Muscle layer of colon (tissue), 2 donors: ENCODE data around the gene BSCL2.

Source experiments
- H3K27ac ChIP-seq: one replicate; pipeline ENCODE4 v1.7.0; 2013; ENCODE audit warnings: low read depth, mild to moderate bottlenecking, low read length, moderate library complexity
- H3K27me3 ChIP-seq, 2 donors: one replicate each; pipeline ENCODE4 v1.7.0; 2013; ENCODE audit warnings: low read length in 2 of 2, mild to moderate bottlenecking in 2 of 2; ENCODE audit not compliant: insufficient read depth in 2 of 2, control insufficient read depth in 1 of 2
- H3K36me3 ChIP-seq: one replicate; pipeline ENCODE4 v1.7.0; 2013; ENCODE audit warnings: mild to moderate bottlenecking, low read length; ENCODE audit not compliant: insufficient read depth
- H3K4me1 ChIP-seq: one replicate; pipeline ENCODE4 v1.7.0; 2013; ENCODE audit warnings: mild to moderate bottlenecking, low read length; ENCODE audit not compliant: insufficient read depth
- H3K4me3 ChIP-seq, 2 donors: one replicate each; pipeline ENCODE4 v1.7.0; 2013; ENCODE audit warnings: low read length in 2 of 2, low read depth in 1 of 2, mild to moderate bottlenecking in 1 of 2, moderate library complexity in 1 of 2
- H3K9ac ChIP-seq: one replicate; pipeline ENCODE4 v1.7.0; 2013; ENCODE audit warnings: low read length
- H3K9me3 ChIP-seq: one replicate; pipeline ENCODE4 v1.7.0; 2013; ENCODE audit warnings: mild to moderate bottlenecking, low read length
- donor health status: abdominal sarcoma.
- donor health status: Adenocarcinoma of cecum.

BSCL2 gene

DNA sequence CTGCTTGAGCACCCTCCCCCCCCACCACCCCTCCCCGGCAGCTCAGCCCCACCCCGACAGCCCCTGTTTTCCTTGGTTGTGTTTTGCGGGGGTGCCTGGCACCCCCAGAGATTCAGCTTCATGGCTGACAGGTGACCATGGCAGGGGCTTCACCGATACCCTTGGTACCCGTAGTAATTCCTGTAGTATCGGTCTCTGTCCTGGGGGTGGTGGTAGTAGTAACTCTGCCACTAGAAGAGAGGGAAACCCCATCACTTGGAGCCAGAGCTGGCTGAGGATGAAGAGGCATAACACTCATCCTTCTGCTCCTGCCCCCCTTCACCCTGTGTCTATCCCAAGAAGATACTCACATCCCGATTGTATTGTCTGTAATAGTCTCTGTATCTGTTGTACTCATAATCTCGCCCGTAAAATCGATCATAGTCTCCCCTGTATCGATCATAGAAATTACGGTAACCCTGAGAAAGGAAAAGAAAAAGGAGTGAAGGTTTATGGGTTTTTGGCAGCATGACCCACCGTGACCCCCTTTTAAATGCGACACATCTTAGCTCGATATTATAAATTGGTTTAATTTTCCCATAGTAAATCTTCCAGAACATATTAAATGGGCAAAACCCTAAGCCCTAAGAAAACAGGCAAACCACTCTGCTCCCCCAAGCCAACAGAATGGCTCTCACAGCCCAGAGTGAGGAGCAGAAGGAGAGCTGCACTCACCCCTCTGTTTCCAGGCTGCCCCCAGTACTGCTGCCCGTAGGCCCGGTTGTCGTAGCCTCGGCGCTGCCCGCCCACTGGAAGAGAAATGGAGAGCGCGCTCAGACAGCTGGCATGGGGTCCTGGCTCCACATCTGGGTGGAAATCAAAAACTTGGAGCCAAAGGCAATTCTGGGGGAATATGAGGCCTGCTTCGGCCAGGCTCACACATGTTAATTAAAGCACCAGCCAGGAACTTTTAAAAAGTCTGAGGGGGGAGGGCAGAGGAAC, 8.2 kb upstream of the BSCL2 start:
- Histone ChIP-seq H3K4me3 (no peak overlapping the region), H3K27me3 (no peaks in the 10 kb centered on the region), H3K9me3 (no peaks in the 10 kb centered on the region), H3K4me1 (peaks cover 5% of the 10 kb centered on the region), H3K27ac (no peak overlapping the region), H3K9ac (no peak overlapping the region), H3K36me3 (peaks cover 84% of the 10 kb centered on the region)

DNA sequence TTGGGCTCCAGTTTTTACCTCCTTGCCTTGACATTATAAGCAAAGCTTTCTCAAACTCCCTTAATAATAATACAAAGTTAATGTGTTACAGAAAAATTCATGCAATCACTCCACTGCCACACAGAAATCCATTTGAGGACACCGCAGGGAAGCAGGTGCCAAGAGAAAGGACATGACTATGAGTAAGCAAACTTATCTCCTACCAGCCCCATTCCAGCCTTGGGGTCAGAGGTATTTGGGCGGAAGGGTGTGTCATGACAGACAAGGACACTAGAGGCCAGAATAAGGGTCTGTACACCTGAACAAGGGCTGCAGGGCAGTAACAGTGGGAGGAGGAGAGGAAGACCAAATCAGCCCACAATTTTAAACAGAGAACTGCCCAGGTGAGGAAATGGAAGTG, 6.1 kb upstream of the BSCL2 start:
- H3K9ac ChIP-seq, result no peak overlapping the region
- H3K9me3 ChIP-seq, result no peaks in the 10 kb centered on the region
- H3K27me3 ChIP-seq, result no peaks in the 10 kb centered on the region
- peaks cover 63% of the 10 kb centered on the region for H3K36me3 ChIP-seq
- H3K4me1 ChIP-seq, result peaks cover 20% of the 10 kb centered on the region
- H3K4me3 ChIP-seq, result no peak overlapping the region
- H3K27ac ChIP-seq, result no peak overlapping the region

DNA sequence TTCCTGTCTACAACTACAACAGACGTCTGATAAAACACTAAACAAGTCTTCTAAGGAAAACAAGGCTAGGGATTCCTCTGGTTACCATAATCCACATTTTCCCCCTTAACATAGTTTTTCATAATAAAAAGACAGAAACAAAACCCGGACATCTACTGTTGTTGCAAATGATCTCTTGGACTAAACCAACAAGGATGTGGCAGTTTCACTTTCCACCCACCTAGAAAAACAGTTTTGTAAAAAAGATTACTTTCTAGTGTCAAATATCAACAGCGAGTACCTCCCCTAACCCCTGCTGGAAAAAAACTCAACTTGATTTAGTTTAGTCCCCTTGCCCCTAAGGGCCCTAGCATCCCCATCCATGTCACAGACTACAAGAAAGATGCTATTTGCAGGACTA, 5.6 kb upstream of the BSCL2 start:
- no peaks in the 10 kb centered on the region for H3K27me3 ChIP-seq
- H3K9ac ChIP-seq, result no peak overlapping the region
- H3K4me1 ChIP-seq, result peaks cover 23% of the 10 kb centered on the region
- peaks cover 58% of the 10 kb centered on the region for H3K36me3 ChIP-seq
- no peaks in the 10 kb centered on the region for H3K9me3 ChIP-seq
- no peak overlapping the region for H3K27ac ChIP-seq
- no peak overlapping the region for H3K4me3 ChIP-seq

DNA sequence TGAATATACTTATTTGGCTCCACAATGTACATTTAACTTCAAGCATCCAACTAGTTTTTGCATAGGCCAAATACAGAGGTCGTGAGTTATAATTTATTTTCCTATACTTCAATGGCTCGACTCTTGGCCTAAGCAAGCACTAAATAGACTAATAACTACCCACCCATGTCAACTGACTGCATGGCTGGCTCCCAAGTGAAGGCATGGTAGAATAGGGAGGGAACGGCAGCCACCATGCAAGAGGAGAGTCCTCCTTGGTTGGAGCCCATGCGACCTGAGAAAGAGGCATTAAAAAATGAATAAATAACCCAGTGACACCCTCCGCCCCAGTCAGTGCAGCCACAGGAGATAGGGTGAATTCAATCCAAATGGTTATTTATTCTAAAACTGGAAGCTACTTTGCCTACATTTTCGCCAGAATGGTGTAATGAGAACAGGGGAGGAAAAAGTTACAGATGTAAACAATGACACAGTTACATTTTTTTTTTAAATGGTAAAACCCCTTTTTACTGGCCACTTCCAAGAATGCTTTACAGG, 5.1 kb upstream of the BSCL2 start:
- H3K36me3 ChIP-seq, result peaks cover 53% of the 10 kb centered on the region
- H3K4me1 ChIP-seq, result peaks cover 23% of the 10 kb centered on the region
- no peaks in the 10 kb centered on the region for H3K27me3 ChIP-seq
- no peak overlapping the region for H3K4me3 ChIP-seq
- no peaks in the 10 kb centered on the region for H3K9me3 ChIP-seq
- no peak overlapping the region for H3K9ac ChIP-seq
- H3K27ac ChIP-seq, result no peak overlapping the region

DNA sequence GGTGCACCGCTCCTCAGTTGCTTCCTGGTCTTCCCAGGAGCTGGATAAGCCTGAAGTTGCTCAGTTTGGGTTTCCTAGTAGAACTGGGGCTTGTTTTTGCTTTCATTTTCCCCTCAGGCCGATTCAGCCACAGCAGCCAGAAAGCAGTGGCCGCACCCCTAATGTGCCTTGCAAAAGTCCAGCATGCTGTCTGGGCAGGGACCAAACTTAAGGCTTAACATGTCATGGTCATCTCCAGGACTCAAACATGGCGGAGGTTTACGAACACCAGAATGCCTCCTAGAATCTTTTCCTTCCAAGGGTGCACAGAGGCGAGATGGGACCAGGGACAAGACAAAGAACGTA, 2.7 kb upstream of the BSCL2 start:
- Histone ChIP-seq H3K27me3 (no peaks in the 10 kb centered on the region), H3K4me1 (peaks cover 36% of the 10 kb centered on the region), H3K9ac (peak overlapping the region; percentile 79), H3K4me3 (peak overlapping the region; percentile 51 to 90), H3K27ac (peak overlapping the region; percentile 90), H3K9me3 (no peaks in the 10 kb centered on the region), H3K36me3 (peaks cover 30% of the 10 kb centered on the region)

DNA sequence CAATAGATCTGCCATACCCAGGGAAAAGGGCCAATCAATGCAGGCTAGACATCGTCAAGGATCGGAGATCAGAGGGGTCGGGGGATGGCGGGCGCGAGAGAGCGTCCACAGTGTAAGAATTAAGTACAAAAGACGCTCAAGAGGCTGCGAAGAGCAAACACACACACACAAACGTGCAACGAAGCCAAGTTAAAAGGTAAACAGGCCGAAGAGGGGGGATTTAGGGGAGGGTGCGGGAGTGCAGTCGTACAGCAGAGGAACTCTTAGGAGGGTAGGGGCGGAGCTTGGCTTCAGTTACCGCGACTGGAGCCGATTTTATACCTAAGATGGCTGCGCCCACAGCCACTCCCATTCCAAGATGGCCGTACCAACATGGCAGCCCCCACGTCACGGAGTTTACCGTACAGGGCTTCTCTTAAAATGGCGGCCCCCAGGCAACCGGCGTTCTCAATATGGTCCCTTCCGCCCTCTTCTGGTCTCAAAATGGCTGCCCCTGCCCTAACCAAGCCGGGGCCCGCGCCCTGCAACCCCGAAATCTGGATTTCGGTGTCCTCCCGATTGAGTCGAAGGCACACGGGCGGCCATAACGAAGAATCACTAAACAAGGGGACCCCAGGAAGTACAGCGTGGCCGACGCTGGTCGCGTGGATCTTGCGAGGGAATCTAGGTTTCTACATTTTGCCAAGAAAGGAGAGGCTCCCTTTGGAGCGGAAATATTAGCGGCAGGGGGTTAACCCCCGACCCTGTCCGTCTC, 2.2 kb upstream of the BSCL2 start:
- Histone ChIP-seq H3K36me3 (peaks cover 26% of the 10 kb centered on the region), H3K9ac (peak overlapping the region; percentile 79), H3K4me3 (peak overlapping the region; percentile 51 to 90)

DNA sequence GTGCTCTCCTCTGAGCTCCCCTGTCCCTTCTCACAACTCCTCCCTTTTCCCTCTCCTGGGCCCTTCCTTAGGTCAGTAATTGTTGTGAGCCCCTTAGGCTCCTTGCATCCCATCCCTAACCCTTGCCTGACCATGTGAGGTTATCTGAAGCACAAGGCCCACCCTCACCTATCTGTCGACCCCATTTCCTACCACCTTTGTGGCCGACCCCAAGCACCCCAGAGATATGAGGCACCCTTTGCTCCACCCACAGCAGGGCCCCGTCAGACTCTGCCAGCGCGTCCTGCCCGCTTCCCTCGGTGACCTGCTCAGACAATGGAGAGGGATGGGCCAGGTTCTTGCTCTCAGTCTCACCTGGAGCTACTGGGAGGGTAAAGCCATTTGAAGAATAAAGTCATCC, 1.6 kb upstream of the BSCL2 start:
- Histone ChIP-seq H3K36me3 (peaks cover 21% of the 10 kb centered on the region), H3K4me3 (peak overlapping the region; percentile 51 to 90), H3K27ac (peak overlapping the region; percentile 90), H3K9ac (peak overlapping the region; percentile 79), H3K9me3 (no peaks in the 10 kb centered on the region), H3K27me3 (no peaks in the 10 kb centered on the region), H3K4me1 (peaks cover 37% of the 10 kb centered on the region)

More for the DNA sequence above, 2.2 kb upstream of the BSCL2 start:
- Histone ChIP-seq H3K9me3 (no peaks in the 10 kb centered on the region), H3K27ac (peak overlapping the region; percentile 90), H3K4me1 (peaks cover 37% of the 10 kb centered on the region), H3K27me3 (no peaks in the 10 kb centered on the region)

DNA sequence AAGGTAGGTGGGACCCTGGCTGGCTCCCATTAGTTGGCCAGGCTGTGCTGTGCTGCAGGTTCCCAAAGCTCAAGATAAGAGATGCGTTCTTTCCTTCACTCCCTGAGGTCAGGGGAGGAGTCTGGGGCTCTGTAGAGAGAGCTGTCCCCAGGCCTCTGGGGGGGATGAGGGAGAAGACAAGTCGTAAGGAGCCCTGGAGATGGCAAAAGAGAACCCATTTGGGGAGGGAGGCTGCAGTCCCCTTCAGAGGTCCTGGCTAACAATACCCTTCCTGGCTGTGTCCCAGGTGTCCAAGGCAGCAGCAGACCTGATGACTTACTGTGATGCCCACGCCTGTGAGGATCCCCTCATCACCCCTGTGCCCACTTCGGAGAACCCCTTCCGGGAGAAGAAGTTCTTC, 1.2 kb upstream of the BSCL2 start:
- H3K36me3 ChIP-seq, result peaks cover 17% of the 10 kb centered on the region
- peak overlapping the region; percentile 51 to 90 for H3K4me3 ChIP-seq
- H3K4me1 ChIP-seq, result peaks cover 37% of the 10 kb centered on the region
- peak overlapping the region; percentile 90 for H3K27ac ChIP-seq
- H3K9ac ChIP-seq, result no peak overlapping the region
- H3K27me3 ChIP-seq, result no peaks in the 10 kb centered on the region
- H3K9me3 ChIP-seq, result no peaks in the 10 kb centered on the region

DNA sequence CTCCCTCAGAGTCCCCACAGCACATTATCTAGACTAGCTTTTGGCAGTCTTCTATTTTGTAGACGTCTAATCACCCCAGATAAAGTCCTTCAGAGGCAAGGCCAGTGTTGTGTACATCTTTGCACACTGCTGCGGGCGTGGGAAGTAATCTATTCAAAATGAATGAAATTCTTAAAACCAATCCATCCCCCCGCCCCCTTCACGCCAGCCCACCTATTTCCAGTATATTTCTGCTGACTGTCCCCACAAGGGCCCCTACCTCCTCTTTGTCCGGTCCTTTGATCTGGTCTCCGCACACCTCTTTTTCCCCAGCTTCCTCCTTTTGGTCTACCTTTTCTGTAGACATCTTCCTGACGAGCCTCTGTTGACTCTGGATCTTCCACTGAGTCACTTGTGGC, 375 bp downstream of the BSCL2 start:
- Histone ChIP-seq H3K4me3 (peak overlapping the region; percentile 43 to 88), H3K9ac (peak overlapping the region; percentile 14), H3K27me3 (no peaks in the 10 kb centered on the region), H3K27ac (peak overlapping the region; percentile 86), H3K9me3 (no peaks in the 10 kb centered on the region), H3K4me1 (peaks cover 37% of the 10 kb centered on the region), H3K36me3 (peaks cover 6% of the 10 kb centered on the region)

DNA sequence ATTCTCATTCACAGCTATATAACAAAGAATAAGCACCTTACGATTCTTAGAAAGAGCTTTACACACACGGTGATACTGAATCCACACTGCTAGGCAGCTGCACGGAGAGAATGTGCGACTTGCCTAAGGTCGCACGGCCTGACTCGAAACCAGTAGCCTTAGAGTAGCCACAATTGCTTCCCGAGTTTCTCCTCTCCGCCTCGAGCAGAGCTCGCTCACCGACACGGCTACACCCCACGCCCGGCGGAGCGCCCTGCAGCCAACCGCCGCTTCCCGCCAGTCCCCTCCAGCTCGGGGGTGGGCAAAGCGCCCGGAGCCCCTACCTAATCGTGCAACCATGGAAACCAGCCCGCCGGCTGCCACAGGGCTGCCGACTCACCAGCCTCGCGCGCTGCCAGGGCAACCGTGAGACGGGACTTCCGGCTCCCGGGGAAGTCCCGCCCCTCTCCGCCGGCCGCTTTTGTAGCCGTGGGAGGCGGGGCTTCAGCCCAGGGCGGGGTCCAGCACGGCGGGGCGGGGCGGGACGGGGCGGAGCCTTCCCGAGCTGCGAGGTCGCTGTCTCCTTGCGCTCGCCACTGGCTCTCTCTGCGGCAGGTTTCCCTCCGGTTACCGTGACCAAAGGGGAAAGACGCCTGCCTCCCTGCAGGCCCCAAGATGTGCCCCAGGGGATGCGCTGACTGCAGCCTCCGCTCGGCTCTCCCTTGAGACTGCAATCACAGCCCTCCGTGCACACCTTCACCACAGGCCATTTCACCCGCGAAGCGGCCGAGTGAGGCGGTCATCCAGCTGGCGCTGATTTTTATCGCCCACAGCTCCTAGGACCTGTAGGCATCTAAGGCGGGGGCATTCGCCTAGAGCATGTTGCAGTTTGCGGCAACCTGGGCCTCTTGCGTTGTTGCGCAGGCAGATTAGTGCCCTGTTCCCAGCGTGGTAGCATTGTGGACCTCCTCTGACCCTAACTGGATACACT, 1.1 kb downstream of the BSCL2 start:
- Histone ChIP-seq H3K27me3 (no peaks in the 10 kb centered on the region), H3K9ac (peak overlapping the region; percentile 92), H3K27ac (peak overlapping the region; percentile 94), H3K36me3 (peaks cover 1% of the 10 kb centered on the region), H3K4me3 (peak overlapping the region; percentile 43 to 88), H3K4me1 (peaks cover 37% of the 10 kb centered on the region), H3K9me3 (no peaks in the 10 kb centered on the region)
